Smooth muscle cell (in vitro differentiated cells): ENCODE results near the gene SNAPC4. TPM values are rescaled to one million over a fixed set of nuclear protein-coding genes. Genes with fewer than 3 reads are reported as not detected.

ENCODE experiments used
- DNase-seq: peaks from one replicate; lab custom pipeline; 2025; ENCODE audit not compliant: unreplicated experiment; lab: John Stamatoyannopoulos, UW
- H2AFZ ChIP-seq: fragments of 200-600 bp; sonication (generic); 2 replicates; pipeline ENCODE4 v1.6.0; 2016; ENCODE audit warnings: antibody characterized with exemption, low read depth, mild to moderate bottlenecking
- H3F3A ChIP-seq: fragments of 200-600 bp; sonication (generic); 2 replicates; pipeline ENCODE4 v1.6.0; 2017; ENCODE audit warnings: antibody characterized with exemption, low read depth
- H3K27ac ChIP-seq: fragments of 200-600 bp; sonication (generic); 2 replicates; pipeline ENCODE4 v1.5.1; 2016; ENCODE audit warnings: low read depth, mild to moderate bottlenecking
- H3K27me3 ChIP-seq: fragments of 200-600 bp; sonication (generic); 2 replicates; pipeline ENCODE4 v1.6.1; 2016; ENCODE audit warnings: low read depth, mild to moderate bottlenecking
- H3K36me3 ChIP-seq: fragments of 200-600 bp; sonication (generic); 2 replicates; pipeline ENCODE4 v1.5.1; 2016; ENCODE audit warnings: low read depth
- H3K4me1 ChIP-seq: fragments of 200-600 bp; sonication (generic); 2 replicates; pipeline ENCODE4 v1.5.1; 2016; ENCODE audit warnings: low read depth
- H3K4me2 ChIP-seq: fragments of 200-600 bp; sonication (generic); 2 replicates; pipeline ENCODE4 v1.6.0; 2016; ENCODE audit warnings: mild to moderate bottlenecking
- H3K4me3 ChIP-seq: fragments of 200-600 bp; sonication (generic); 2 replicates; pipeline ENCODE4 v1.5.1; 2016; ENCODE audit warnings: mild to moderate bottlenecking
- H3K79me2 ChIP-seq: fragments of 200-600 bp; sonication (generic); 2 replicates; pipeline ENCODE4 v1.6.0; 2016; ENCODE audit warnings: low read depth, mild to moderate bottlenecking
- H3K9ac ChIP-seq: fragments of 200-600 bp; sonication (generic); 2 replicates; pipeline ENCODE4 v1.6.0; 2016; ENCODE audit warnings: low read depth
- H3K9me3 ChIP-seq: fragments of 200-600 bp; sonication (generic); replicated peaks from 2 replicates; pipeline ENCODE4 v1.5.1; 2016; ENCODE audit warnings: low read depth
- H4K20me1 ChIP-seq: fragments of 200-600 bp; sonication (generic); 2 replicates; pipeline ENCODE4 v1.6.0; 2016; ENCODE audit warnings: low read depth
- CTCF ChIP-seq: fragments of 200-600 bp; sonication (generic); IDR thresholded peaks from 2 replicates; pipeline ENCODE4 v1.5.1; 2017; ENCODE audit warnings: borderline replicate concordance, mild to moderate bottlenecking, antibody characterized with exemption; ENCODE audit not compliant: insufficient read depth, poor library complexity, severe bottlenecking
- WGBS: methylation state at CpG from one replicate; pipeline ENCODE4 v1.1.7; 2016; ENCODE audit warnings: low lambda C conversion rate; 5-methylcytosine and 5-hydroxymethylcytosine counted together
- polyA plus RNA-seq: library from polyadenylated mRNA; unstranded; fragments of >200 nt; fragmentation: Nextera tagmentation; extraction: Ambion mirVana; gene quantifications from 2 replicates; pipeline ENCODE4 v1.2.1, GENCODE V29; 2016
- total RNA-seq: library from RNA; depleted of rRNA; stranded (reverse); fragments of >200 nt; gene quantifications from 2 replicates; pipeline ENCODE4 v1.2.3, GENCODE V29; 2014

Gene SNAPC4
- total and polyA plus RNA-seq, 2 experiments from 2014 or later = 4.2 to 9.0 TPM

GRCh38 chr9:136433849-136434579 is 34.0 kb upstream of the SNAPC4 start:
- Histone ChIP-seq H3K79me2 (peaks cover 35% of the 10 kb centered on the region), H4K20me1 (peaks cover 65% of the 10 kb centered on the region)

GRCh38 chr9:136433043-136433715 is 33.2 kb upstream of the SNAPC4 start:
- no peak overlapping the region for H3K4me2 ChIP-seq
- 96% methylated on average over 36 of the region's 36 CpGs for WGBS
- H4K20me1 ChIP-seq = peaks cover 57% of the 10 kb centered on the region
- no peaks in the 10 kb centered on the region for H3K36me3 ChIP-seq
- DNase-seq = no peak
- no peak for TF ChIP-seq CTCF
- no peaks in the 10 kb centered on the region for H3K27me3 ChIP-seq
- H3K4me3 ChIP-seq = no peak overlapping the region
- H3F3A ChIP-seq = no peaks in the 10 kb centered on the region
- H3K4me1 ChIP-seq = peaks cover 4% of the 10 kb centered on the region
- H3K27ac ChIP-seq = no peak overlapping the region
- no peak overlapping the region for H3K9ac ChIP-seq
- peaks cover 27% of the 10 kb centered on the region for H3K79me2 ChIP-seq
- H2AFZ ChIP-seq = no peak overlapping the region
- H3K9me3 ChIP-seq = no peaks in the 10 kb centered on the region

More at GRCh38 chr9:136433849-136434579, 34.0 kb upstream of the SNAPC4 start:
- H3K36me3 ChIP-seq = no peaks in the 10 kb centered on the region
- H3K4me2 ChIP-seq = no peak overlapping the region
- no peaks in the 10 kb centered on the region for H3F3A ChIP-seq
- no peaks in the 10 kb centered on the region for H3K27me3 ChIP-seq
- no peak overlapping the region for H3K4me3 ChIP-seq
- H3K4me1 ChIP-seq = peaks cover 7% of the 10 kb centered on the region
- WGBS = 98% methylated on average over 36 of the region's 37 CpGs
- no peak overlapping the region for H2AFZ ChIP-seq
- H3K9ac ChIP-seq = no peak overlapping the region
- TF ChIP-seq CTCF = no peak
- no peak for DNase-seq
- H3K27ac ChIP-seq = no peak overlapping the region
- H3K9me3 ChIP-seq = no peaks in the 10 kb centered on the region

- Histone ChIP-seq H3K4me2 (no peak overlapping the region), H3K27ac (no peak overlapping the region), H4K20me1 (peaks cover 51% of the 10 kb centered on the region), H3K9me3 (no peaks in the 10 kb centered on the region), H3K27me3 (no peaks in the 10 kb centered on the region), H3K4me3 (no peak overlapping the region), H3F3A (no peaks in the 10 kb centered on the region), H3K79me2 (peaks cover 21% of the 10 kb centered on the region), H3K9ac (no peak overlapping the region), H3K4me1 (no peaks in the 10 kb centered on the region), H3K36me3 (no peaks in the 10 kb centered on the region), H2AFZ (no peak overlapping the region)
- WGBS = 98% methylated on average over 26 of the region's 26 CpGs
- no peak for DNase-seq
- no peak for TF ChIP-seq CTCF
Observed at GRCh38 chr9:136432591-136432990, 32.6 kb upstream of the SNAPC4 start.
